ENCODE measurements around the gene MYO1D. TPM values are rescaled to one million over a fixed set of nuclear protein-coding genes. Genes with fewer than 3 reads are reported as not detected.

The MYO1D gene
- total RNA-seq, 1 experiment from 2014 or later, result 1.3 TPM

DNA sequence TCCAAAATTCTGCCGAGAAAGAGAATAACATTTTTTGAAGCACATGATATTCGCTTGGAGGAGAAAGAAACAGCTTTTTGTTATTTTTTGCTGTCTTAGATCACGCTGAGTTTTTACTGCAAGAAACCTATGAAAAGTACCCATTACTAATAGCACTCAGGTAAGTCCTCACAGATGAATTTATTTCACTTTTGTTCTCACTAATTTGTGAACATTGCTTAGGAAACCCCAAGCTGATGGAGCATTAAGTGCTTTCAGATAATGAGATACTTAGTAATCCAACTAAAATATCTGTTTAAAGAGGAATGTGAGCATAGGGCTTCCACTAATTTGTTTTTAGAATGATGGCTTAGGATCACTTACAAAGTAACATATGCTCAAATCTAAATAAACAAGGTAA lies 45.7 kb downstream of the MYO1D start:
- H3K27me3 ChIP-seq (ENCODE audit: control insufficient read depth, insufficient read depth, low read length), result peaks cover 21% of the 10 kb centered on the region
- BruUV-seq (replicated peaks), result no TSS peak
- in situ Hi-C loops (cut with HindIII; ENCODE audit: low pct_unique_long_range_greater_than_20kb, low sequenced_read_pairs), result no loop called here
- H3K4me3 ChIP-seq (ENCODE audit: low read depth in 2 of 2, low read length in 2 of 2), result no peak overlapping the region
- POLR2A ChIA-PET, result no interaction called here
- TF ChIP-seq POLR2AphosphoS5 (IDR thresholded peaks at IDR 0.05; ENCODE audit: low read depth, low read length), result no peak
- no peak for TF ChIP-seq TCF7L2 (IDR thresholded peaks at IDR 0.05; ENCODE audit: low read depth, low read length)
- TF ChIP-seq, protein P1, sequence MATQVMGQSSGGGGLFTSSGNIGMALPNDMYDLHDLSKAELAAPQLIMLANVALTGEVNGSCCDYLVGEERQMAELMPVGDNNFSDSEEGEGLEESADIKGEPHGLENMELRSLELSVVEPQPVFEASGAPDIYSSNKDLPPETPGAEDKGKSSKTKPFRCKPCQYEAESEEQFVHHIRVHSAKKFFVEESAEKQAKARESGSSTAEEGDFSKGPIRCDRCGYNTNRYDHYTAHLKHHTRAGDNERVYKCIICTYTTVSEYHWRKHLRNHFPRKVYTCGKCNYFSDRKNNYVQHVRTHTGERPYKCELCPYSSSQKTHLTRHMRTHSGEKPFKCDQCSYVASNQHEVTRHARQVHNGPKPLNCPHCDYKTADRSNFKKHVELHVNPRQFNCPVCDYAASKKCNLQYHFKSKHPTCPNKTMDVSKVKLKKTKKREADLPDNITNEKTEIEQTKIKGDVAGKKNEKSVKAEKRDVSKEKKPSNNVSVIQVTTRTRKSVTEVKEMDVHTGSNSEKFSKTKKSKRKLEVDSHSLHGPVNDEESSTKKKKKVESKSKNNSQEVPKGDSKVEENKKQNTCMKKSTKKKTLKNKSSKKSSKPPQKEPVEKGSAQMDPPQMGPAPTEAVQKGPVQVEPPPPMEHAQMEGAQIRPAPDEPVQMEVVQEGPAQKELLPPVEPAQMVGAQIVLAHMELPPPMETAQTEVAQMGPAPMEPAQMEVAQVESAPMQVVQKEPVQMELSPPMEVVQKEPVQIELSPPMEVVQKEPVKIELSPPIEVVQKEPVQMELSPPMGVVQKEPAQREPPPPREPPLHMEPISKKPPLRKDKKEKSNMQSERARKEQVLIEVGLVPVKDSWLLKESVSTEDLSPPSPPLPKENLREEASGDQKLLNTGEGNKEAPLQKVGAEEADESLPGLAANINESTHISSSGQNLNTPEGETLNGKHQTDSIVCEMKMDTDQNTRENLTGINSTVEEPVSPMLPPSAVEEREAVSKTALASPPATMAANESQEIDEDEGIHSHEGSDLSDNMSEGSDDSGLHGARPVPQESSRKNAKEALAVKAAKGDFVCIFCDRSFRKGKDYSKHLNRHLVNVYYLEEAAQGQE (IDR thresholded peaks at IDR 0.05; ENCODE audit: insufficient read depth in 1 of 2, low read depth in 2 of 2, low read length in 1 of 2), result no peak
- TF ChIP-seq, protein P2, sequence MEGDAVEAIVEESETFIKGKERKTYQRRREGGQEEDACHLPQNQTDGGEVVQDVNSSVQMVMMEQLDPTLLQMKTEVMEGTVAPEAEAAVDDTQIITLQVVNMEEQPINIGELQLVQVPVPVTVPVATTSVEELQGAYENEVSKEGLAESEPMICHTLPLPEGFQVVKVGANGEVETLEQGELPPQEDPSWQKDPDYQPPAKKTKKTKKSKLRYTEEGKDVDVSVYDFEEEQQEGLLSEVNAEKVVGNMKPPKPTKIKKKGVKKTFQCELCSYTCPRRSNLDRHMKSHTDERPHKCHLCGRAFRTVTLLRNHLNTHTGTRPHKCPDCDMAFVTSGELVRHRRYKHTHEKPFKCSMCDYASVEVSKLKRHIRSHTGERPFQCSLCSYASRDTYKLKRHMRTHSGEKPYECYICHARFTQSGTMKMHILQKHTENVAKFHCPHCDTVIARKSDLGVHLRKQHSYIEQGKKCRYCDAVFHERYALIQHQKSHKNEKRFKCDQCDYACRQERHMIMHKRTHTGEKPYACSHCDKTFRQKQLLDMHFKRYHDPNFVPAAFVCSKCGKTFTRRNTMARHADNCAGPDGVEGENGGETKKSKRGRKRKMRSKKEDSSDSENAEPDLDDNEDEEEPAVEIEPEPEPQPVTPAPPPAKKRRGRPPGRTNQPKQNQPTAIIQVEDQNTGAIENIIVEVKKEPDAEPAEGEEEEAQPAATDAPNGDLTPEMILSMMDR (IDR thresholded peaks at IDR 0.05), result no peak
- TF ChIP-seq SIN3A (IDR thresholded peaks at IDR 0.05; ENCODE audit: borderline replicate concordance, insufficient read depth, low read depth, low read length), result no peak
- no peak overlapping the region for H3K27ac ChIP-seq (ENCODE audit: low read length)
- ATAC-seq, result no peak
- intact Hi-C loops (cut with micrococcal nuclease; ENCODE audit: unreplicated experiment), result no loop called here
- no peak for DNase-seq (ENCODE audit: low read depth, low spot score)
- no peaks in the 10 kb centered on the region for H3K4me1 ChIP-seq (ENCODE audit: control insufficient read depth, insufficient read depth, low read length)
- no peaks in the 10 kb centered on the region for H3K36me3 ChIP-seq (ENCODE audit: control insufficient read depth, insufficient read depth, low read length)
- CTCF ChIA-PET, result interaction anchor here (0.7 kb wide), 1 partner anchor 207 kb away, joined by 3 read pairs; no protein-coding TSS in a partner anchor
- H3K9me3 ChIP-seq (ENCODE audit: control insufficient read depth, insufficient read depth, low read depth, low read length), result no peaks in the 10 kb centered on the region

DNA sequence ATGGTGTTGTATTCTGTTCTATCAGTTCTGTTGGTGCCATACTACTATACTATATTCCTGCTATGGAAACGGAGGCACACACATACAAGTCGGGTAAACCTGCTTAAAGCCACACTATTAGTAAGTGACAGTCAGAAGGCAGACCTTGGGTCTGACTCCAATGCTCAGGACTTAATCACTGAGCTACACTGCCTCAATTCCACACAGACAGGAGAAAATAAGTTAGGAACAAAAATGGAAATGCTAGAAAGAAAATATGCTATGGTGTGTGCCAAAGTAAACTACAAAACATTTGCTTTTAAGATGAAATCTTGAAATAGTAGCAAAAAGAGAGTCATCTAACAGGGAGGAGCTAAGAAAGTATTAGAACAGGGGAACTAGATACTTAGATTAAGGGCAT lies 48.1 kb downstream of the MYO1D start:
- BruUV-seq (replicated peaks), result no TSS peak
- POLR2A ChIA-PET, result interaction anchor here (0.5 kb wide), 1 partner anchor 41 kb away, joined by 4 read pairs; no protein-coding TSS in a partner anchor

More for the DNA sequence above, 48.1 kb downstream of the MYO1D start:
- Histone ChIP-seq H3K36me3 (ENCODE audit: control insufficient read depth, insufficient read depth, low read length) (no peaks in the 10 kb centered on the region), H3K4me1 (ENCODE audit: control insufficient read depth, insufficient read depth, low read length) (no peaks in the 10 kb centered on the region), H3K27me3 (ENCODE audit: control insufficient read depth, insufficient read depth, low read length) (peaks cover 23% of the 10 kb centered on the region), H3K27ac (ENCODE audit: low read length) (no peak overlapping the region), H3K9me3 (ENCODE audit: control insufficient read depth, insufficient read depth, low read depth, low read length) (no peaks in the 10 kb centered on the region), H3K4me3 (ENCODE audit: low read depth in 2 of 2, low read length in 2 of 2) (no peak overlapping the region)
- CTCF ChIA-PET, result no interaction called here
- DNase-seq (ENCODE audit: low read depth, low spot score) (no peak), ATAC-seq (0 out of 2 replicates have a peak, but pooled peaks have one; percentile 45)
- intact Hi-C loops (cut with micrococcal nuclease; ENCODE audit: unreplicated experiment), result no loop called here
- in situ Hi-C loops (cut with HindIII; ENCODE audit: low pct_unique_long_range_greater_than_20kb, low sequenced_read_pairs), result no loop called here
- no peak for TF ChIP-seq SIN3A (IDR thresholded peaks at IDR 0.05; ENCODE audit: borderline replicate concordance, insufficient read depth, low read depth, low read length)
- TF ChIP-seq, protein P2 (IDR thresholded peaks at IDR 0.05), result no peak
- TF ChIP-seq, protein P1 (IDR thresholded peaks at IDR 0.05; ENCODE audit: insufficient read depth in 1 of 2, low read depth in 2 of 2, low read length in 1 of 2), result no peak
- TF ChIP-seq TCF7L2 (IDR thresholded peaks at IDR 0.05; ENCODE audit: low read depth, low read length), result no peak
- TF ChIP-seq POLR2AphosphoS5 (IDR thresholded peaks at IDR 0.05; ENCODE audit: low read depth, low read length), result no peak

Measured in Panc1 (cell line).